Measurements from ENCODE around the gene MGMT.

DNA sequence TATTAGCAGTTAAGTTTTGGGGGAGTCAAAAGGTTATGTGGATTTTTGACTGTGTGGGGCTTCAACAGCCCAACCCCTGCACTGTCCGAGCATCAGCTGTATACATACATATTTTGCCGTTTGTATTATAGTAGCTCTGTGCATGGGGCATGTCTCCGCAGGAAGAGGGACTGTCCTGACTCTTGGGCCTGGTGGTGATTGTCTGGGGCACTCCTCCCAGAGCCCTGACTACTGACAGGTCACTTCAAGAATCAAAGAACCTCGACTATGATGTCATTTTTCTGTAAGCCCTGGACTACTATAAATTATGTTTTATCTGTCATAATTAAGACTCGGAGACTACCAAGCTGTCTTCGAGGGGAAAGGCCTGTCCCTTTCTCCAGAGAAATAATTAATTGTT is 51.8 kb downstream of the MGMT start:
- TF ChIP-seq, protein P1, sequence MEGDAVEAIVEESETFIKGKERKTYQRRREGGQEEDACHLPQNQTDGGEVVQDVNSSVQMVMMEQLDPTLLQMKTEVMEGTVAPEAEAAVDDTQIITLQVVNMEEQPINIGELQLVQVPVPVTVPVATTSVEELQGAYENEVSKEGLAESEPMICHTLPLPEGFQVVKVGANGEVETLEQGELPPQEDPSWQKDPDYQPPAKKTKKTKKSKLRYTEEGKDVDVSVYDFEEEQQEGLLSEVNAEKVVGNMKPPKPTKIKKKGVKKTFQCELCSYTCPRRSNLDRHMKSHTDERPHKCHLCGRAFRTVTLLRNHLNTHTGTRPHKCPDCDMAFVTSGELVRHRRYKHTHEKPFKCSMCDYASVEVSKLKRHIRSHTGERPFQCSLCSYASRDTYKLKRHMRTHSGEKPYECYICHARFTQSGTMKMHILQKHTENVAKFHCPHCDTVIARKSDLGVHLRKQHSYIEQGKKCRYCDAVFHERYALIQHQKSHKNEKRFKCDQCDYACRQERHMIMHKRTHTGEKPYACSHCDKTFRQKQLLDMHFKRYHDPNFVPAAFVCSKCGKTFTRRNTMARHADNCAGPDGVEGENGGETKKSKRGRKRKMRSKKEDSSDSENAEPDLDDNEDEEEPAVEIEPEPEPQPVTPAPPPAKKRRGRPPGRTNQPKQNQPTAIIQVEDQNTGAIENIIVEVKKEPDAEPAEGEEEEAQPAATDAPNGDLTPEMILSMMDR (IDR thresholded peaks at IDR 0.05): no peak
- no peak for TF ChIP-seq POLR2A (IDR thresholded peaks at IDR 0.05)

All from ovary (tissue), 3 donors.